NCI-H446 treated with DMSO at 0.1 percent for 48 hours (cell line): ENCODE measurements around the gene HTT-AS.

ENCODE experiments used
- DNase-seq: peaks from one replicate; lab custom pipeline; 2025; lab: John Stamatoyannopoulos, UW

Gene HTT-AS

GRCh38 chr4:3087115-3087797 lies 12.9 kb upstream of the HTT-AS start:
- DNase-seq = no peak

DNA sequence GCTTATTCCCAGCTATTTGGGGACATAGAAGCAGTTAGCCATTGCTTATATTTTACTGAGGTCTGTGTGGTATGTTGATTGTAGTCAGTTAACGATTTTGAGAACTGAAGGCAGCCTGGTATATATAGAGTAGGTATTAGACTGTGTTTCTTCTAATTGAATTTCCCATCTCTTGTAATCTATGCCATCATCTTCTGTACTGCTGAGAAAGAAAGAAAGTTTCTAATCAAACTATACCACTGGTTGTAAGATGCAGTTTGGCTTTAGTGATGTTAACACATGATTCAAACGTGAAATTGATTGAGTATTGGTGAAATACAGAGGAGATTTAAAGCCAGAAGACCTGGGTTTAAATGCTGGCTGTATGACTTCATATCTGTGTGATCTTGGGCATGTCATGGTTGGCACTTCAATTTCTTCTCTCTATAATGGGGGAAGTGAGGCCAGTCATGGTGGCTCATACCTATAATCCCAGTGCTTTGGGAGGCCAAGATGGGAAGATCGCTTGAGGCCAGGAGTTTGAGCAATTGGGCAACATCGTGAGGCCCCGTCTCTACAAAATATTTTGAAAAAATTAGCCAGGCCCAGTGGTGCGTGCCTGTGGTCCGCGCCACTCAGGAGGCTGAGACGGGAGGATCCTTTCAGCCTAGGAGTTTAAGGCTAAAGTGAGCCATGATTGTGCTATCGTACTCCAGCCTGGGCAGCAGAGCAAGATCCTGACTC lies 11.8 kb upstream of the HTT-AS start:
- no peak for DNase-seq

GRCh38 chr4:3083732-3084131 lies 9.4 kb upstream of the HTT-AS start:
- DNase-seq = no peak

DNA sequence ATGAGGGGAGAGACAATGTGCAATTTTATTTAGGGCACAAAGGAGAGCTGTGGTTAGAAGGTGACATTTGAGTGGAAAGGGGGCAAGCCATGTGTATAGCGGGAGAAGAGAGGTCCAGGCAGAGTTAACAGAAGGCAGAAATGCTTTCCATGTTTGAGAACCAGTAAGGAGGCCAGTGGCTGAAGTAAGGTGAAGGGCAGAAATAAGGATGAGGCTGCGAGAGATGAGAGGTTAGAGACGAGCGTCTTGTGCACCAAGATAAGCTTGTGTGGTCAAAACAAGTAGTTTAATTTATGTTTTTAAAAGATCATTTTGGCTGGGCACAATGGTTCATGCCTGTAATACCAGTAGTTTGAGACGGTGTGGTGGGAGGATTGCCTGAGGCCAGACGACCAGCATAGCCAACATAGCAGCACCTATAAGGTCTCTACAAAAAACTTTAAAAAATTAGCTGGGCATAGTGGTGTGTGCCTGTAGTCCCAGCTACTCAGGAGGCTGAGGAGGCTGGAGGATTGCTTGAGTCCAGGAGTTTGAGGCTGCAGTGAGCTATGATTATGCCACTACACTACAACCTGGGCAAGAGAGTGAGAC lies 8.7 kb upstream of the HTT-AS start:
- no peak for DNase-seq

- no peak for DNase-seq
These were observed 5.4 kb upstream of the HTT-AS start for GRCh38 chr4:3079694-3080123.

DNA sequence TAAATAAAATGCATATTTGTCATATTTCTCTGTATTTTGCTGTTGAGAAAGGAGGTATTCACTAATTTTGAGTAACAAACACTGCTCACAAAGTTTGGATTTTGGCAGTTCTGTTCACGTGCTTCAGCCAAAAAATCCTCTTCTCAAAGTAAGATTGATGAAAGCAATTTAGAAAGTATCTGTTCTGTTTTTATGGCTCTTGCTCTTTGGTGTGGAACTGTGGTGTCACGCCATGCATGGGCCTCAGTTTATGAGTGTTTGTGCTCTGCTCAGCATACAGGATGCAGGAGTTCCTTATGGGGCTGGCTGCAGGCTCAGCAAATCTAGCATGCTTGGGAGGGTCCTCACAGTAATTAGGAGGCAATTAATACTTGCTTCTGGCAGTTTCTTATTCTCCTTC lies 3.5 kb upstream of the HTT-AS start:
- DNase-seq = no peak

GRCh38 chr4:3075652-3075981 lies 1.3 kb upstream of the HTT-AS start:
- no peak for DNase-seq

DNA sequence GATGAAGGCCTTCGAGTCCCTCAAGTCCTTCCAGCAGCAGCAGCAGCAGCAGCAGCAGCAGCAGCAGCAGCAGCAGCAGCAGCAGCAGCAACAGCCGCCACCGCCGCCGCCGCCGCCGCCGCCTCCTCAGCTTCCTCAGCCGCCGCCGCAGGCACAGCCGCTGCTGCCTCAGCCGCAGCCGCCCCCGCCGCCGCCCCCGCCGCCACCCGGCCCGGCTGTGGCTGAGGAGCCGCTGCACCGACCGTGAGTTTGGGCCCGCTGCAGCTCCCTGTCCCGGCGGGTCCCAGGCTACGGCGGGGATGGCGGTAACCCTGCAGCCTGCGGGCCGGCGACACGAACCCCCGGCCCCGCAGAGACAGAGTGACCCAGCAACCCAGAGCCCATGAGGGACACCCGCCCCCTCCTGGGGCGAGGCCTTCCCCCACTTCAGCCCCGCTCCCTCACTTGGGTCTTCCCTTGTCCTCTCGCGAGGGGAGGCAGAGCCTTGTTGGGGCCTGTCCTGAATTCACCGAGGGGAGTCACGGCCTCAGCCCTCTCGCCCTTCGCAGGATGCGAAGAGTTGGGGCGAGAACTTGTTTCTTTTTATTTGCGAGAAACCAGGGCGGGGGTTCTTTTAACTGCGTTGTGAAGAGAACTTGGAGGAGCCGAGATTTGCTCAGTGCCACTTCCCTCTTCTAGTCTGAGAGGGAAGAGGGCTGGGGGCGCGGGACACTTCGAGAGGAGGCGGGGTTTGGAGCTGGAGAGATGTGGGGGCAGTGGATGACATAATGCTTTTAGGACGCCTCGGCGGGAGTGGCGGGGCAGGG lies 711 bp upstream of the HTT-AS start:
- no peak for DNase-seq

DNA sequence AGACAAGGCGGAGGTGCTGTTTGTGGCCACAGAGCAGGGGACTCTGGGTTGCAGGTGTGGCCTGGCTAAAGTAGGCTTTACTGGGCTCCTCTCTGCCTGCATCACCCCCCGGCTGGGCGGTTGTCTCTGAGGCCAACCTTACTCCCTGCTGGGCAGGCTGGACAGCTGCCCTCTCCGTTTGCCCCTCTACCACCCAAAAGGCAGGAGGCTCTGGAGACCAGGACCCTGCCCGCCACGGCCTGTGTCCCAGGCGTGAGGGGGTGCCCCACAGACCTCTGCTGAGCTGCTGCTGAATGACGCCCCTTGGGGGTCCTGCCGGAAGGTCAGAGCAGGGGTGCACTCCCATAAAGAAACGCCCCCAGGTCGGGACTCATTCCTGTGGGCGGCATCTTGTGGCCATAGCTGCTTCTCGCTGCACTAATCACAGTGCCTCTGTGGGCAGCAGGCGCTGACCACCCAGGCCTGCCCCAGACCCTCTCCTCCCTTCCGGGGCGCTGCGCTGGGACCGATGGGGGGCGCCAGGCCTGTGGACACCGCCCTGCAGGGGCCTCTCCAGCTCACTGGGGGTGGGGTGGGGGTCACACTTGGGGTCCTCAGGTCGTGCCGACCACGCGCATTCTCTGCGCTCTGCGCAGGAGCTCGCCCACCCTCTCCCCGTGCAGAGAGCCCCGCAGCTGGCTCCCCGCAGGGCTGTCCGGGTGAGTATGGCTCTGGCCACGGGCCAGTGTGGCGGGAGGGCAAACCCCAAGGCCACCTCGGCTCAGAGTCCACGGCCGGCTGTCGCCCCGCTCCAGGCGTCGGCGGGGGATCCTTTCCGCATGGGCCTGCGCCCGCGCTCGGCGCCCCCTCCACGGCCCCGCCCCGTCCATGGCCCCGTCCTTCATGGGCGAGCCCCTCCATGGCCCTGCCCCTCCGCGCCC lies 920 bp downstream of the HTT-AS start:
- DNase-seq = no peak

- no peak for DNase-seq
These were observed 2.5 kb downstream of the HTT-AS start for GRCh38 chr4:3071811-3072210.

- no peak for DNase-seq
These were observed 3.4 kb downstream of the HTT-AS start for GRCh38 chr4:3070709-3071500.

DNA sequence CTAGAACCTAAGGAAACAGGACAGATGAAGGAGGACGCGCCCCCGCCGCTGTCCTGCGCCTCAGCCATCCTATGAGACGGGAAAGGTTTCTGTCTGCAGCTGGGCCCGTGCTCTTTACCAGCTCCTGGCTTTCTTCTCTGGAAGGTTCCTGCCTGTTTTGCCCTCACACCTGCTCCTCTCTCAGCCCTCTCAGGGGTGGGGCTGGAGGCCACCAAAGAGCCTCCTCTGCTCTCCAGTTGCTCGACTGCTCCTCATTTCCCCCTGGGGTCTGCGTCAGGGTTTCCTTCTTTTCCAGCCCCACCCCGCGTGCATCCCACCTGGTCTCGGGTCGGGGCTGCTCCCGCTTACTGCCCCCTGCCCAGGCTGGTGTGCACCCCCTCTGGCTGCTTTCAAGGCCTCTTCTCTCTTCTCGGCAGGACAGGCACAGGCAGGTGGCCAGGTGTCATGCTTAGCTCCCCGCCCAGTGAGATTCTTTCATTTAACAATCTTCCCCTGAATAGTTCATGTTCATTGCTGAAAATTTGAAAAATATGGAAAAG lies 4.6 kb downstream of the HTT-AS start:
- DNase-seq = no peak

- DNase-seq = no peak
These were observed 6.8 kb downstream of the HTT-AS start for GRCh38 chr4:3067473-3068001.

- no peak for DNase-seq
These were observed 7.4 kb downstream of the HTT-AS start for GRCh38 chr4:3066836-3067400.

- no peak for DNase-seq
These were observed 8.8 kb downstream of the HTT-AS start for GRCh38 chr4:3065551-3065950.

GRCh38 chr4:3062471-3062870 lies 11.9 kb downstream of the HTT-AS start:
- DNase-seq = no peak

- no peak for DNase-seq
These were observed 13.4 kb downstream of the HTT-AS start for GRCh38 chr4:3060946-3061345.

DNA sequence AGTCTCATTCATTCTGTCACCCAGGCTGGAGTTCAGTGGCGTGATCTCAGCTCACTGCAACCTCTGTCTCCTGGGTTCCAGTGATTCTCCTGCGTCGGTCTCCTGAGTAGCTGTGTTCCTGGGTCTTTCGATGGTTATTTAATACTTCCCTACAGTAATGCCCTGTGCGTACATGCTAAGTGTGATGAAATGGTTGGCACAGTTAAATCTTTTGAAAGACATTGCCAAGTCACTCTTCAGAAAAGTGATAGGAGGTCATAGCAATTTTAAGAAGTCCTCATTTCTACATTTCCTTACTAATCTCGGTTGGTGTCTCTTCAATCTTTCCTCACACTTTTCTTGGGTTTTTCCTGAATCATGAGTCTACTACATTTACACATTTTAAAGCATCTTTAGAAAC lies 14.4 kb downstream of the HTT-AS start:
- no peak for DNase-seq

DNA sequence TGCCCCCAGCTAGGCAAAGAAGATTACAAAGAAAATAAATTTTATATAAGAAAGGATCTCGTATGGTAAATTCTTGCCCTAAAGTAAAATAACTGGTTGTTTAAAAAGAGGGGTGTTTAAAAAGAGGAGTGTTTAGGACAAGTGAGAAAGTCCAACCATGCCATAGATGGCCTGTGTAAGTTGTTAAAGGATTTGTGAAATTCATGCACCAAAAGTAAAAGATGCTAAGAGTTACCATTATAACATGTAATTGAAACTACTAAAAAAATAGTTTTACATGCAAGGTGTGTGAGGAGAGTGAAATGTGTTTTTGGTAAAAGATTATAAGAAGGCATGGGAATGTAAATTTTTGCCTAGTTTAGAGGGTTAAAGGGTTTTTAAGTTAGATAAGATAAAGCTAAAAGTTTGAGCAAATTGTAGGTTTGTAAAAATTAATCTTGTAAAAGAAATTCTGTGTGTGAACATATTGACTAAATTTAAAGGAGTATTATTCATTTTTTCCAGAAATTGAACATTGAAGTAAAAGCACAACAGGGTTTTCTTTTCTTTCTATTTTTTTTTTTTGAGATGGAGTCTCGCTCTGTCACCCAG lies 20.1 kb downstream of the HTT-AS start:
- no peak for DNase-seq
